Subcutaneous abdominal adipose tissue (tissue), 5 donors: ENCODE data around the gene AGPAT1.
"Not testable (repeated sequence)": the region's sequence is repeated elsewhere in the genome, so short reads cannot be mapped to it uniquely, and the experiment has no call there.

Source experiments
- H3K27ac ChIP-seq: one replicate; pipeline ENCODE4 v1.7.0; 2013; ENCODE audit warnings: low read depth, mild to moderate bottlenecking, inconsistent platforms, low read length, moderate library complexity
- H3K27me3 ChIP-seq, 5 donors: one replicate each; pipeline ENCODE4 v1.7.0; 2013; ENCODE audit warnings: low read length in 5 of 5, inconsistent platforms in 1 of 5; ENCODE audit not compliant: control insufficient read depth in 5 of 5, insufficient read depth in 4 of 5
- H3K36me3 ChIP-seq, 5 donors: one replicate each; pipeline ENCODE4 v1.7.0; 2013; ENCODE audit warnings: low read length in 5 of 5; ENCODE audit not compliant: control insufficient read depth in 5 of 5, insufficient read depth in 5 of 5
- H3K4me1 ChIP-seq, 5 donors: one replicate each; pipeline ENCODE4 v1.7.0; 2013; ENCODE audit warnings: low read length in 5 of 5, mild to moderate bottlenecking in 3 of 5, moderate library complexity in 1 of 5; ENCODE audit not compliant: control insufficient read depth in 5 of 5, insufficient read depth in 5 of 5
- H3K4me3 ChIP-seq, 5 donors: one replicate each; pipeline ENCODE4 v1.7.0; 2013; ENCODE audit warnings: low read length in 5 of 5, low read depth in 1 of 5
- H3K9ac ChIP-seq, 5 donors: one replicate each; pipeline ENCODE4 v1.7.0; 2013; ENCODE audit warnings: low read length in 5 of 5, mild to moderate bottlenecking in 4 of 5, moderate library complexity in 3 of 5
- H3K9me3 ChIP-seq, 5 donors: one replicate each; pipeline ENCODE4 v1.7.0; 2013; ENCODE audit warnings: low read length in 5 of 5; ENCODE audit not compliant: control insufficient read depth in 5 of 5
- donor health status: healthy.
- donor health status: healthy.
- donor health status: healthy.
- donor health status: healthy.
- donor health status: healthy.

The AGPAT1 gene

GRCh38 chr6:32192608-32193039 is 16.7 kb upstream of the AGPAT1 start, which contains the start of gene GPSM3:
GPSM3 (minus strand) TSS chr6:32192643; CDS start chr6:32192513, 130 bp downstream.
- Histone ChIP-seq H3K27me3 (peaks cover 0 to 4% (median 0%) of the 10 kb centered on the region in 5 donors), H3K4me1 (peaks cover 30 to 79% (median 66%) of the 10 kb centered on the region in 5 donors), H3K4me3 (peak within 1 kb of the TSS; percentile 55 to 67 (median 66)), H3K36me3 (peaks cover 0 to 5% (median 3%) of the 10 kb centered on the region in 5 donors), H3K9me3 (no peaks in the 10 kb centered on the region), H3K9ac (peak within 1 kb of the TSS in 4 of 5 donors; percentile 60 to 96 (median 70)), H3K27ac (peak within 1 kb of the TSS; percentile 97)

- Histone ChIP-seq H3K4me3 (peak overlapping the region; percentile 55 to 67 (median 58)), H3K27ac (peak overlapping the region; percentile 97), H3K27me3 (peaks cover 0 to 4% (median 0%) of the 10 kb centered on the region in 5 donors), H3K9me3 (no peaks in the 10 kb centered on the region), H3K9ac (peak overlapping the region in 3 of 5 donors; percentile 60 to 96 (median 79)), H3K4me1 (peaks cover 28 to 79% (median 65%) of the 10 kb centered on the region in 5 donors), H3K36me3 (peaks cover 0 to 12% (median 10%) of the 10 kb centered on the region in 5 donors)
These were observed 16.1 kb upstream of the AGPAT1 start for GRCh38 chr6:32191696-32192607.

- Histone ChIP-seq H3K4me3 (peak overlapping the region; percentile 43 to 77 (median 67)), H3K9me3 (no peaks in the 10 kb centered on the region), H3K27me3 (peaks cover 0 to under 1% (median 0%) of the 10 kb centered on the region in 5 donors), H3K4me1 (peaks cover 22 to 79% (median 65%) of the 10 kb centered on the region in 5 donors), H3K27ac (peak overlapping the region; percentile 97), H3K9ac (peak overlapping the region; percentile 73 to 96 (median 92)), H3K36me3 (peaks cover 0 to 20% (median 16%) of the 10 kb centered on the region in 5 donors)
These were observed 15.2 kb upstream of the AGPAT1 start for GRCh38 chr6:32190911-32191677.

- Histone ChIP-seq H3K4me1 (peaks cover 18 to 79% (median 65%) of the 10 kb centered on the region in 5 donors), H3K36me3 (peaks cover 0 to 22% (median 16%) of the 10 kb centered on the region in 5 donors), H3K9ac (peak within 1 kb of the TSS; percentile 73 to 96 (median 92))
These were observed 14.4 kb upstream of the AGPAT1 start, which contains the start of gene PBX2 for GRCh38 chr6:32190054-32190851. PBX2 (minus strand) TSS chr6:32190202; CDS start chr6:32189915, 287 bp downstream.

GRCh38 chr6:32189742-32190053 is 13.8 kb upstream of the AGPAT1 start:
- Histone ChIP-seq H3K4me1 (peaks cover 13 to 73% (median 59%) of the 10 kb centered on the region in 5 donors), H3K27me3 (no peaks in the 10 kb centered on the region), H3K27ac (peak overlapping the region; percentile 97), H3K4me3 (peak overlapping the region; percentile 35 to 76 (median 68)), H3K36me3 (peaks cover 0 to 22% (median 16%) of the 10 kb centered on the region in 5 donors), H3K9ac (peak overlapping the region; percentile 73 to 87 (median 85)), H3K9me3 (no peaks in the 10 kb centered on the region)

More at GRCh38 chr6:32190054-32190851, 14.4 kb upstream of the AGPAT1 start, which contains the start of gene PBX2:
- Histone ChIP-seq H3K4me3 (peak within 1 kb of the TSS; percentile 62 to 77 (median 68)), H3K27me3 (no peaks in the 10 kb centered on the region), H3K9me3 (no peaks in the 10 kb centered on the region), H3K27ac (peak within 1 kb of the TSS; percentile 97)

- Histone ChIP-seq H3K4me1 (peaks cover 13 to 71% (median 54%) of the 10 kb centered on the region in 5 donors), H3K27ac (peak overlapping the region; percentile 97), H3K4me3 (peak overlapping the region; percentile 35 to 76 (median 68)), H3K36me3 (peaks cover 0 to 24% (median 16%) of the 10 kb centered on the region in 5 donors), H3K9ac (peak overlapping the region; percentile 73 to 87 (median 85)), H3K27me3 (no peaks in the 10 kb centered on the region), H3K9me3 (no peaks in the 10 kb centered on the region)
These were observed 13.3 kb upstream of the AGPAT1 start for GRCh38 chr6:32189069-32189741.

- Histone ChIP-seq H3K9ac (peak overlapping the region; percentile 73 to 87 (median 85)), H3K27ac (peak overlapping the region; percentile 97), H3K27me3 (no peaks in the 10 kb centered on the region), H3K9me3 (no peaks in the 10 kb centered on the region), H3K36me3 (peaks cover 0 to 31% (median 17%) of the 10 kb centered on the region in 5 donors), H3K4me1 (peaks cover 13 to 76% (median 61%) of the 10 kb centered on the region in 5 donors), H3K4me3 (peak overlapping the region; percentile 35 to 76 (median 68))
These were observed 12.6 kb upstream of the AGPAT1 start for GRCh38 chr6:32188381-32189068.

- H3K27me3 ChIP-seq, H3K9me3 ChIP-seq: not testable (repeated sequence)
- Histone ChIP-seq H3K4me3 (peak overlapping the region in 2 of 5 donors; percentile 67 to 68), H3K27ac (peak overlapping the region; percentile 97), H3K36me3 (peaks cover 0 to 37% (median 23%) of the 10 kb centered on the region in 5 donors), H3K4me1 (peaks cover 13 to 77% (median 62%) of the 10 kb centered on the region in 5 donors), H3K9ac (peak overlapping the region in 2 of 5 donors; percentile 85 to 87)
These were observed 12.0 kb upstream of the AGPAT1 start for GRCh38 chr6:32187725-32188380.
